C4-2B (cell line): ENCODE measurements around the gene FLYWCH1.

ENCODE experiments used
- CTCF ChIP-seq: fragments of 450-650 bp; conservative IDR thresholded peaks from 2 replicates; pipeline ENCODE4 v1.5.1; 2017; ENCODE audit warnings: mild to moderate bottlenecking
- ZFX ChIP-seq: fragments of 450-650 bp; IDR thresholded peaks from 2 replicates; pipeline ENCODE4 v1.6.1; 2017

GRCh38 chr16:2959206-2959605, 47.5 kb downstream of the FLYWCH1 start:
- TF ChIP-seq CTCF (no peak), ZFX (no peak)
